ENCODE results near the gene ZACN. TPM values are rescaled to one million over a fixed set of nuclear protein-coding genes. Genes with fewer than 3 reads are reported as not detected.

The ZACN gene
- total and polyA plus RNA-seq, 10 donors, result 0.17 to 1.9 (median 1.0) TPM; not detected in 5

GRCh38 chr17:76104140-76104895 is 25.3 kb downstream of the ZACN start:
- WGBS, 5 donors, result 64 to 83% (median 80%) methylated on average over 19 to 29 of the region's 29 CpGs
- peak; percentile 80 for DNase-seq
- Histone ChIP-seq H3K4me3 (peak overlapping the region; percentile 51 to 88 (median 77)), H3K9me3 (no peaks in the 10 kb centered on the region), H3K27me3 (replicated peaks in 1 of 7) (no peaks in the 10 kb centered on the region), H3K27ac (peak overlapping the region; percentile 64 to 93 (median 88)), H3K4me1 (peaks cover 11 to 46% (median 26%) of the 10 kb centered on the region in 6 donors), H3K36me3 (peaks cover 0 to 26% (median 24%) of the 10 kb centered on the region in 6 donors)
- TF ChIP-seq POLR2AphosphoS5 (IDR thresholded peaks at IDR 0.05) (no peak), POLR2A (IDR thresholded peaks at IDR 0.05) (no peak), CTCF (IDR thresholded peaks at IDR 0.05 in 8 of 11, conservative IDR thresholded peaks at IDR 0.05 in 3 of 11) (no peak)
- intact Hi-C loops (cut with DNase I; ENCODE audit: low total_unique reads), result no loop called here

GRCh38 chr17:76104896-76105231 is 25.9 kb downstream of the ZACN start:
- WGBS, 5 donors, result 61 to 77% (median 68%) methylated on average over 4 to 5 of the region's 5 CpGs
- H3K27me3 ChIP-seq (replicated peaks in 1 of 7), result no peaks in the 10 kb centered on the region
- H3K36me3 ChIP-seq, result peaks cover 0 to 20% (median 19%) of the 10 kb centered on the region in 6 donors
- H3K4me1 ChIP-seq, result peaks cover 11 to 46% (median 26%) of the 10 kb centered on the region in 6 donors
- no peak for TF ChIP-seq CTCF (IDR thresholded peaks at IDR 0.05 in 8 of 11, conservative IDR thresholded peaks at IDR 0.05 in 3 of 11)
- TF ChIP-seq POLR2AphosphoS5 (IDR thresholded peaks at IDR 0.05), result no peak
- no peak for TF ChIP-seq POLR2A (IDR thresholded peaks at IDR 0.05)
- no peak overlapping the region for H3K27ac ChIP-seq
- H3K4me3 ChIP-seq, result peak overlapping the region in 1 of 8 donors; percentile 84
- no peaks in the 10 kb centered on the region for H3K9me3 ChIP-seq
- intact Hi-C loops (cut with DNase I; ENCODE audit: low total_unique reads), result no loop called here
- no peak for DNase-seq

GRCh38 chr17:76106703-76107102 is 27.7 kb downstream of the ZACN start:
- peaks cover 0 to 5% (median 0%) of the 10 kb centered on the region in 7 donors for H3K27me3 ChIP-seq (replicated peaks in 1 of 7)
- no peak overlapping the region for H3K4me3 ChIP-seq
- no peaks in the 10 kb centered on the region for H3K9me3 ChIP-seq
- TF ChIP-seq POLR2A (IDR thresholded peaks at IDR 0.05), result no peak
- H3K27ac ChIP-seq, result no peak overlapping the region
- intact Hi-C loops (cut with DNase I; ENCODE audit: low total_unique reads), result no loop called here
- peaks cover 10 to 38% (median 22%) of the 10 kb centered on the region in 6 donors for H3K4me1 ChIP-seq
- H3K36me3 ChIP-seq, result peaks cover 0 to 2% (median under 1%) of the 10 kb centered on the region in 6 donors
- 71 to 83% (median 76%) methylated on average over 3 of the region's 3 CpGs for WGBS, 5 donors
- no peak for DNase-seq

GRCh38 chr17:76107509-76107908 is 28.5 kb downstream of the ZACN start:
- TF ChIP-seq POLR2AphosphoS5 (IDR thresholded peaks at IDR 0.05), result no peak
- TF ChIP-seq CTCF (IDR thresholded peaks at IDR 0.05 in 8 of 11, conservative IDR thresholded peaks at IDR 0.05 in 3 of 11), result peak in 4 of 11 experiments; percentile 12 to 28 (median 16)
- no peak overlapping the region for H3K4me3 ChIP-seq
- no peak overlapping the region for H3K27ac ChIP-seq
- WGBS, 5 donors, result 69 to 79% (median 74%) methylated on average over 6 of the region's 6 CpGs
- DNase-seq, result no peak
- H3K4me1 ChIP-seq, result peaks cover 4 to 30% (median 15%) of the 10 kb centered on the region in 6 donors
- intact Hi-C loops (cut with DNase I; ENCODE audit: low total_unique reads), result no loop called here
- no peaks in the 10 kb centered on the region for H3K9me3 ChIP-seq
- H3K27me3 ChIP-seq (replicated peaks in 1 of 7), result peaks cover 0 to 6% (median 0%) of the 10 kb centered on the region in 7 donors
- no peaks in the 10 kb centered on the region for H3K36me3 ChIP-seq
